Trophoblast cell (in vitro differentiated cells and primary cell): ENCODE results near the gene WDR5.

Source experiments
- DNase-seq, 2 donors: peaks; one replicate each; pipeline ENCODE4 v3.0.0-alpha.2; 2016
- H2AFZ ChIP-seq: 2 replicates; pipeline ENCODE4 v1.6.1; 2013; ENCODE audit warnings: low read length, moderate library complexity, mild to moderate bottlenecking; ENCODE audit not compliant: insufficient read depth, poor library complexity
- H2AK5ac ChIP-seq: 2 replicates; pipeline ENCODE4 v1.6.1; 2013; ENCODE audit warnings: mild to moderate bottlenecking, low read length
- H2BK120ac ChIP-seq: 2 replicates; pipeline ENCODE4 v1.6.1; 2013; ENCODE audit warnings: low read length, mild to moderate bottlenecking, moderate library complexity; ENCODE audit not compliant: insufficient read depth, poor library complexity
- H2BK12ac ChIP-seq: 2 replicates; pipeline ENCODE4 v1.6.1; 2013; ENCODE audit warnings: mild to moderate bottlenecking, low read length, moderate library complexity
- H2BK5ac ChIP-seq: 2 replicates; pipeline ENCODE4 v1.6.1; 2013; ENCODE audit warnings: low read length, low read depth, moderate library complexity, mild to moderate bottlenecking; ENCODE audit not compliant: poor library complexity
- H3K14ac ChIP-seq: 2 replicates; pipeline ENCODE4 v1.6.1; 2013; ENCODE audit warnings: mild to moderate bottlenecking, low read length
- H3K18ac ChIP-seq: 2 replicates; pipeline ENCODE4 v1.6.1; 2013; ENCODE audit warnings: mild to moderate bottlenecking, low read length
- H3K23ac ChIP-seq: 2 replicates; pipeline ENCODE4 v1.6.1; 2013; ENCODE audit warnings: low read length
- H3K27ac ChIP-seq: 2 replicates; pipeline ENCODE4 v1.5.1; 2013; ENCODE audit warnings: low read depth, mild to moderate bottlenecking, inconsistent platforms, low read length, moderate library complexity
- H3K27me3 ChIP-seq: 2 replicates; pipeline ENCODE4 v1.6.1; 2013; ENCODE audit warnings: inconsistent platforms, mild to moderate bottlenecking, low read length, moderate library complexity; ENCODE audit not compliant: insufficient read depth
- H3K36me3 ChIP-seq, 2 experiments: 1 replicate in 1 of 2; 2 replicates in 1 of 2; pipeline ENCODE4 v1.6.1; 2013; ENCODE audit warnings: low read length in 2 of 2, mild to moderate bottlenecking in 2 of 2, moderate library complexity in 1 of 2; ENCODE audit not compliant: insufficient read depth in 2 of 2, control insufficient read depth in 1 of 2
- H3K4ac ChIP-seq: 2 replicates; pipeline ENCODE4 v1.6.1; 2013; ENCODE audit warnings: low read depth, mild to moderate bottlenecking, low read length, moderate library complexity
- H3K4me1 ChIP-seq, 2 experiments: 1 replicate in 1 of 2; 2 replicates in 1 of 2; pipeline ENCODE4 v1.6.1; 2013; ENCODE audit warnings: low read length in 2 of 2, mild to moderate bottlenecking in 2 of 2, moderate library complexity in 1 of 2; ENCODE audit not compliant: insufficient read depth in 2 of 2, control insufficient read depth in 1 of 2
- H3K4me2 ChIP-seq: 2 replicates; pipeline ENCODE4 v1.6.1; 2013; ENCODE audit warnings: inconsistent platforms, mild to moderate bottlenecking, low read length, moderate library complexity
- H3K4me3 ChIP-seq: 2 replicates; pipeline ENCODE4 v1.5.1; 2013; ENCODE audit warnings: mild to moderate bottlenecking, low read depth, low read length, inconsistent platforms
- H3K79me1 ChIP-seq: one replicate; pipeline ENCODE4 v1.6.1; 2013; ENCODE audit warnings: low read length
- H3K79me2 ChIP-seq: 2 replicates; pipeline ENCODE4 v1.6.1; 2013; ENCODE audit warnings: low read length, mild to moderate bottlenecking; ENCODE audit not compliant: control insufficient read depth, insufficient read depth, poor library complexity
- H3K9ac ChIP-seq: 2 replicates; pipeline ENCODE4 v1.6.1; 2013; ENCODE audit warnings: mild to moderate bottlenecking, low read length
- H3K9me3 ChIP-seq: 2 replicates; pipeline ENCODE4 v1.6.1; 2013; ENCODE audit warnings: low read depth, mild to moderate bottlenecking, control low read depth, inconsistent platforms, low read length; ENCODE audit not compliant: insufficient read depth
- H4K12ac ChIP-seq: 2 replicates; pipeline ENCODE4 v1.6.1; 2013; ENCODE audit warnings: low read depth, mild to moderate bottlenecking, low read length, moderate library complexity
- H4K8ac ChIP-seq: 2 replicates; pipeline ENCODE4 v1.6.1; 2013; ENCODE audit warnings: low read depth, mild to moderate bottlenecking, low read length, moderate library complexity
- H4K91ac ChIP-seq: one replicate; pipeline ENCODE4 v1.6.1; 2013; ENCODE audit warnings: low read depth, mild to moderate bottlenecking, low read length, moderate library complexity
- WGBS: extraction: QIAGEN DNeasy Blood & Tissue Kit; methylation state at CpG from one replicate; pipeline ENCODE4 v1.1.7; 2013; ENCODE audit warnings: missing lambda C conversion rate; ENCODE audit not compliant: insufficient read length, insufficient coverage; ENCODE audit errors: extremely low coverage; 5-methylcytosine and 5-hydroxymethylcytosine counted together

The WDR5 gene

GRCh38 chr9:134170532-134171315 is 34.8 kb downstream of the WDR5 start:
- Histone ChIP-seq H2BK120ac (no peak overlapping the region), H3K14ac (no peak overlapping the region), H2BK5ac (no peak overlapping the region), H3K4me3 (no peak overlapping the region), H3K23ac (no peak overlapping the region), H2AK5ac (no peak overlapping the region), H3K9ac (no peak overlapping the region), H3K27me3 (no peaks in the 10 kb centered on the region), H3K18ac (no peak overlapping the region), H3K4me1 (peaks cover 0 to 4% of the 10 kb centered on the region in 2 experiments), H3K27ac (no peak overlapping the region), H4K8ac (no peak overlapping the region), H3K79me2 (no peaks in the 10 kb centered on the region), H2BK12ac (no peak overlapping the region), H4K91ac (no peak overlapping the region), H3K4me2 (no peak overlapping the region), H3K79me1 (no peaks in the 10 kb centered on the region), H3K4ac (no peak overlapping the region), H4K12ac (no peak overlapping the region), H3K36me3 (no peaks in the 10 kb centered on the region), H2AFZ (no peak overlapping the region), H3K9me3 (no peaks in the 10 kb centered on the region)
- no peak for DNase-seq
- no CpG with 5 or more reads among the region's 17 CpGs for WGBS

DNA sequence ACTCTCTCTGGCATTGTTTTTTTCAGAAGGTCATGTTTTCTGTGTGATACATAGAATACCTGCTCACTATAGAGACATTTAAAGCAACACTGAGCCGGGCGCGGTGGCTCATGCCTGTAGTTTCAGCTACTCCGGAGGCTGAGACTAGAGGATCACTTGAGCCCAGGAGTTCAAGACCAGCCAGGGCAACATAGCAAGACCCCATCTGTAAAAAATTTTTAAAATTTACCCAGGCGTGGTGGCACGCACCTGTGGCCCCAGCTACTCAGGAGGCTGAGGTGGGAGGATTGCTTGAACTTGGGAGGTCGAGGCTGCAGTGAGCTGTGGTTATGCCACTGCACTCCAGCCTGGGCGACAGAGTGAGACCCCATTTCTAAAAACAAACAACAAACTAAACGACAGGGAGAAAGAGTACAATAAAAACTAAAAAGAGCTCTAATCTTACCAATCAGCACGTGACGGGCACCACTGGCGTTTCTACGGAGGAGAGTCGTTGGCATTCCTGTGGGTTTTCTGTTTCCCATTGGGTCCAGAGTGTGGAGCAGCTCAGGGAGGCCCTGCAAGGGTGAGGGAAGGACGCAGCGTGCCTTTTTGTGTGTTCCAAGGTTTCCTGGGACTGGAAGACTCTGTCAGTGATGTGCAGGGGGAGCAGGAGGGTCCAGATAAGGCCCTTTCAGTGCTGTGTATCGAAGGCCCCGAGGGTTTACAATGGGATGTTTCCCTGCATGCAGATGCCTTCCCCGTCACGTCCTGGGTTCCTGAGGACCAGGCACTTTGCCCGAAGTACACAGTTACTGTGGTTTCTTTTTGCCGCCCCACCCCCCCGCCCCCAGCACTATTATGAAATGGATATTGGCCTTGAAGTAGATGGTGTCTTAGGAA is 35.7 kb downstream of the WDR5 start:
- H3K14ac ChIP-seq = no peak overlapping the region
- no peak overlapping the region for H3K18ac ChIP-seq
- H3K79me2 ChIP-seq = no peaks in the 10 kb centered on the region
- H4K91ac ChIP-seq = no peak overlapping the region
- H2AK5ac ChIP-seq = no peak overlapping the region
- no peak overlapping the region for H4K12ac ChIP-seq
- no peak overlapping the region for H2BK12ac ChIP-seq
- H2BK120ac ChIP-seq = no peak overlapping the region
- no CpG with 5 or more reads among the region's 23 CpGs for WGBS
- no peak overlapping the region for H3K27ac ChIP-seq
- no peak for DNase-seq
- H3K27me3 ChIP-seq = no peaks in the 10 kb centered on the region
- peaks cover 4% of the 10 kb centered on the region for H3K9me3 ChIP-seq
- no peak overlapping the region for H3K4me3 ChIP-seq
- no peak overlapping the region for H2BK5ac ChIP-seq
- H3K9ac ChIP-seq = no peak overlapping the region
- no peak overlapping the region for H2AFZ ChIP-seq
- H3K23ac ChIP-seq = no peak overlapping the region
- no peak overlapping the region for H3K4me2 ChIP-seq
- no peak overlapping the region for H3K4ac ChIP-seq
- H3K79me1 ChIP-seq = no peaks in the 10 kb centered on the region
- H3K4me1 ChIP-seq = peaks cover 0 to 4% of the 10 kb centered on the region in 2 experiments
- no peaks in the 10 kb centered on the region for H3K36me3 ChIP-seq
- H4K8ac ChIP-seq = no peak overlapping the region

DNA sequence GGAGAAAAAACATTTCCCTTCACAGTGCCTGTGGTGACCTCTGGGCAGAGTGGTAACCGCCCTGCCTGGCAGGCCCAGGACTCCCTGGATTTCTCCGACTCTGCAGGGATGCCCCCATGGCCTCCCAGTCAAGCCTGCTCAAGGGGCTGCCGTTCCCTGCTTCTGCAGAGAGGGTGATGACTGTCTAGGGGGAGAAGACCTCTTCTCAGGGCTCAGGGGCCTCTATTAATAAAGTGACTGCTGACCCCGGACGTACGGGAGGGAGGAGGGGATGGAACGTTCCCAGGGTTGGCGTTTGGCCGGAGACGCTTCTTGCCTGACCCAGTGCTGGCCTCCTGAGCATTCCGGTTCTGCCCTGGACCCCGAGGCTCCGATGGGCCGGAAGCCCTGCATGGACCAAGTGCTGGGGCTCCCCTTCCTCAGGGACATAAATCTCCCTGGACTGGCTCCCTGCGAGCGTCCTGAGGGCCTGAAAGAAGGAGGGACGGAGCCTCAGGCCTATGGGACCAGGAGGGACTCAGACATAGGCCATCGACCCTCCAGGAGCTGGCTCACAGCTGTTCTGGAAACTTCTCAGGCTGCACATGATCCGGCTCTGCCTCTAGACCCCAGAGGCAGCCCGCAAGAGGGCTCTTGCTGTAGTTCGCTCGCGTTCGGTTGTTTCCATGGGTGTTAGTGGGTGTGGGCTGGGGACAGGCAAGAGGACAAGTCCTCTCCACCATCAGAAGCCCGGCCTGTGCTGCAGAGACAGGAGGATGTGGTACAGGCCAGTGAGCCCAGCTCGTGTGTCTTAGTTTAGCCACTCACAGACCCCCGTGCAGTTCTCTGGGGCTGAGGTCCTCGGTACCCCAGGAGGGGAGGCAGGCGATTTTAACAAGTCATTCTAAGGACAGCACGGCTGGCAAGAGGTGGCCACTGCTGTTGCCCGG is 36.6 kb downstream of the WDR5 start:
- no CpG with 5 or more reads among the region's 31 CpGs for whole genome bisulfite sequencing

More for the DNA sequence above, 36.6 kb downstream of the WDR5 start:
- peaks cover 0 to 4% of the 10 kb centered on the region in 2 experiments for H3K4me1 ChIP-seq
- H3K36me3 ChIP-seq = no peaks in the 10 kb centered on the region
- peaks cover 4% of the 10 kb centered on the region for H3K9me3 ChIP-seq
- H3K4ac ChIP-seq = no peak overlapping the region
- no peak overlapping the region for H2BK12ac ChIP-seq
- H3K79me1 ChIP-seq = no peaks in the 10 kb centered on the region
- no peak overlapping the region for H3K23ac ChIP-seq
- no peak overlapping the region for H3K4me2 ChIP-seq
- H3K9ac ChIP-seq = no peak overlapping the region
- no peak overlapping the region for H3K27ac ChIP-seq
- no peak overlapping the region for H4K91ac ChIP-seq
- H3K14ac ChIP-seq = no peak overlapping the region
- no peak for DNase-seq
- no peak overlapping the region for H4K8ac ChIP-seq
- no peak overlapping the region for H2AFZ ChIP-seq
- H3K79me2 ChIP-seq = no peaks in the 10 kb centered on the region
- H2BK5ac ChIP-seq = no peak overlapping the region
- no peak overlapping the region for H2AK5ac ChIP-seq
- no peaks in the 10 kb centered on the region for H3K27me3 ChIP-seq
- H2BK120ac ChIP-seq = no peak overlapping the region
- no peak overlapping the region for H4K12ac ChIP-seq
- H3K4me3 ChIP-seq = no peak overlapping the region
- H3K18ac ChIP-seq = no peak overlapping the region
